PFSK-1 (cell line): Measurements from ENCODE around the gene GPR148.

Experiments
- POLR2AphosphoS5 ChIP-seq: IDR thresholded peaks from 2 replicates; pipeline ENCODE4 v1.6.1; 2012; ENCODE audit warnings: low read depth, mild to moderate bottlenecking, control low read depth, low read length, moderate library complexity
- TAF1 ChIP-seq: IDR thresholded peaks from 2 replicates; pipeline ENCODE4 v1.6.1; 2012; ENCODE audit warnings: low read length, control low read depth, borderline replicate concordance; ENCODE audit not compliant: insufficient read depth

DNA sequence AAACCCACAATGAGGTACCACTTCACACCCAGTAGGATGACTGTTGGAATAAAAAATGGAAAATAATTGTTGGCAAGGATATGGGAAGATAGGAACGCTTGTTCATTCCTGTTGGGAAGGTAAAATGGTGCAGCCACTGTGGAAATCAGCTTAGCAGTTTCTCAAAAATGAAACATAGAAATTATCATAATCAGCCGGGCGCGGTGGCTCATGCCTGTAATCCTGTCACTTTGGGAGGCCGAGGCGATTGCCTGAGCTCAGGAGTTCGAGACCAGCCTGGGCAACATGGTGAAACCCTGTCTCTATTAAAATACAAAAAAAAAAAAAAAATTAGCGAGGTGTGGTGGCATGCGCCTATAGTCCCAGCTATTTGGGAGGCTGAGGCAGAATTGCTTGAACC is 49.9 kb downstream of the GPR148 start:
- TF ChIP-seq POLR2AphosphoS5, result no peak
- no peak for TF ChIP-seq TAF1
